A673 (cell line): ENCODE measurements around the gene ANO3. TPM values are rescaled to one million over a fixed set of nuclear protein-coding genes. Genes with fewer than 3 reads are reported as not detected.

Experiments
- BruUV-seq: library from RNA; stranded (reverse); fragments of 400-500 nt; replicated peaks from 2 replicates; lab custom pipeline; 2021; lab: Mats Ljungman, UMichigan
- CTCF ChIA-PET: fragments of 300-600 bp; sonication (Branson Sonifier 250); formaldehyde crosslinking; loops from one replicate; lab custom pipeline; 2022; ENCODE audit warnings: antibody characterized with exemption; lab: Charles Lee
- POLR2A ChIA-PET: fragments of 300-600 bp; sonication (Branson Sonifier 250); formaldehyde crosslinking; loops from one replicate; lab custom pipeline; 2022; ENCODE audit warnings: antibody characterized with exemption; ENCODE audit not compliant: low non-redundant PET; lab: Charles Lee
- DNase-seq: peaks from one replicate; pipeline ENCODE4 v3.0.0-alpha.2; 2015; ENCODE audit warnings: low spot score
- H3K27ac ChIP-seq: fragments of 200-600 bp; sonication (generic); 2 replicates; pipeline ENCODE4 v1.5.1; 2016; ENCODE audit warnings: mixed run types, low read depth, mild to moderate bottlenecking, mixed read lengths, antibody characterized with exemption, low read length; ENCODE audit not compliant: poor library complexity, severe bottlenecking
- H3K27me3 ChIP-seq: fragments of 200-600 bp; sonication (generic); replicated peaks from 2 replicates; pipeline ENCODE4 v1.6.1; 2017; ENCODE audit warnings: mixed run types, low read depth, mild to moderate bottlenecking, mixed read lengths, antibody characterized with exemption, low read length; ENCODE audit not compliant: insufficient read depth, poor library complexity
- H3K36me3 ChIP-seq: fragments of 200-600 bp; sonication (generic); 2 replicates; pipeline ENCODE4 v1.6.1; 2016; ENCODE audit warnings: mixed run types, mild to moderate bottlenecking, mixed read lengths, antibody characterized with exemption, low read length; ENCODE audit not compliant: insufficient read depth, poor library complexity, severe bottlenecking
- H3K4me1 ChIP-seq: fragments of 200-600 bp; sonication (generic); 2 replicates; pipeline ENCODE4 v1.6.1; 2017; ENCODE audit warnings: mixed run types, mild to moderate bottlenecking, mixed read lengths, antibody characterized with exemption, low read length; ENCODE audit not compliant: insufficient read depth, poor library complexity, severe bottlenecking
- H3K4me3 ChIP-seq: fragments of 200-600 bp; sonication (generic); 2 replicates; pipeline ENCODE4 v1.5.1; 2016; ENCODE audit warnings: low read depth, mixed run types, mild to moderate bottlenecking, mixed read lengths, low read length; ENCODE audit not compliant: poor library complexity, severe bottlenecking
- H3K9me3 ChIP-seq: fragments of 200-600 bp; sonication (generic); 2 replicates; pipeline ENCODE4 v1.6.1; 2016; ENCODE audit warnings: mixed run types, low read depth, mild to moderate bottlenecking, mixed read lengths, antibody characterized with exemption, low read length; ENCODE audit not compliant: poor library complexity, severe bottlenecking
- CTCF ChIP-seq: fragments of 300-800, 200-600 bp; sonication (generic); conservative IDR thresholded peaks from 2 replicates; pipeline ENCODE4 v1.5.1; 2017; ENCODE audit warnings: low read depth, mild to moderate bottlenecking, antibody characterized with exemption, low read length, moderate library complexity, mixed read lengths
- EZH2 ChIP-seq: fragments of 200-600 bp; sonication (generic); IDR thresholded peaks from 2 replicates; pipeline ENCODE4 v1.6.1; 2017; ENCODE audit warnings: borderline replicate concordance, low read depth, mild to moderate bottlenecking, mixed read lengths, antibody characterized with exemption, low read length; ENCODE audit not compliant: poor library complexity, severe bottlenecking
- intact Hi-C: fragments of 100-400 bp; cut with micrococcal nuclease; formaldehyde crosslinking; loops from one replicate; pipeline ENCODE4 v1.10.0; 2022; ENCODE audit not compliant: unreplicated experiment
- total RNA-seq: library from RNA; stranded (reverse); gene quantifications from 2 replicates; pipeline ENCODE4 v1.2.3, GENCODE V29; 2021

ANO3 gene
- total RNA-seq, 1 experiment from 2014 or later: not detected

- DNase-seq: no peak
- H3K36me3 ChIP-seq: no peaks in the 10 kb centered on the region
- intact Hi-C loops: no loop called here
- H3K27ac ChIP-seq: no peak overlapping the region
- ChIA-PET CTCF (no interaction called here), POLR2A (no interaction called here)
- peaks cover 76% of the 10 kb centered on the region for H3K27me3 ChIP-seq
- H3K9me3 ChIP-seq: no peaks in the 10 kb centered on the region
- no peak overlapping the region for H3K4me3 ChIP-seq
- H3K4me1 ChIP-seq: peaks cover 14% of the 10 kb centered on the region
- TF ChIP-seq EZH2: peak; percentile 6
- TF ChIP-seq CTCF: no peak
- no TSS peak for BruUV-seq
These were observed 237.7 kb downstream of the ANO3 start for GRCh38 chr11:26569646-26570045.

GRCh38 chr11:26571861-26572654, 240.1 kb downstream of the ANO3 start, which contains the start of gene MUC15:
Gene MUC15 (minus strand): TSS chr11:26572263. CDS start chr11:26567094, 5,169 bp downstream.
- ChIA-PET POLR2A (no interaction called here), CTCF (no interaction called here)
- no peaks in the 10 kb centered on the region for H3K36me3 ChIP-seq
- BruUV-seq: no TSS peak
- H3K4me3 ChIP-seq: no peak within 1 kb of the TSS
- intact Hi-C loops: no loop called here
- no peak for TF ChIP-seq EZH2
- no peak for TF ChIP-seq CTCF
- peaks cover 52% of the 10 kb centered on the region for H3K27me3 ChIP-seq
- H3K9me3 ChIP-seq: no peaks in the 10 kb centered on the region
- DNase-seq: no peak
- H3K4me1 ChIP-seq: peaks cover 14% of the 10 kb centered on the region
- no peak within 1 kb of the TSS for H3K27ac ChIP-seq

- intact Hi-C loops: no loop called here
- TF ChIP-seq CTCF (no peak), EZH2 (no peak)
- ChIA-PET POLR2A (interaction anchor here (0.6 kb wide), 2 partner anchors 13 to 909 kb away, joined by 3 to 4 read pairs; no protein-coding TSS in a partner anchor), CTCF (interaction anchor here (0.8 kb wide), 1 partner anchor 75 kb away, joined by 3 read pairs; no protein-coding TSS in a partner anchor)
- no peak overlapping the region for H3K4me3 ChIP-seq
- H3K27me3 ChIP-seq: peaks cover 43% of the 10 kb centered on the region
- no TSS peak for BruUV-seq
- no peak for DNase-seq
- no peaks in the 10 kb centered on the region for H3K9me3 ChIP-seq
- H3K4me1 ChIP-seq: peaks cover 14% of the 10 kb centered on the region
- H3K36me3 ChIP-seq: no peaks in the 10 kb centered on the region
- no peak overlapping the region for H3K27ac ChIP-seq
These were observed 241.0 kb downstream of the ANO3 start for GRCh38 chr11:26572770-26573402.
